Measurements from ENCODE around the gene RBMS3.
"Not testable (repeated sequence)": the region's sequence is repeated elsewhere in the genome, so short reads cannot be mapped to it uniquely, and the experiment has no call there.

Gene RBMS3

DNA sequence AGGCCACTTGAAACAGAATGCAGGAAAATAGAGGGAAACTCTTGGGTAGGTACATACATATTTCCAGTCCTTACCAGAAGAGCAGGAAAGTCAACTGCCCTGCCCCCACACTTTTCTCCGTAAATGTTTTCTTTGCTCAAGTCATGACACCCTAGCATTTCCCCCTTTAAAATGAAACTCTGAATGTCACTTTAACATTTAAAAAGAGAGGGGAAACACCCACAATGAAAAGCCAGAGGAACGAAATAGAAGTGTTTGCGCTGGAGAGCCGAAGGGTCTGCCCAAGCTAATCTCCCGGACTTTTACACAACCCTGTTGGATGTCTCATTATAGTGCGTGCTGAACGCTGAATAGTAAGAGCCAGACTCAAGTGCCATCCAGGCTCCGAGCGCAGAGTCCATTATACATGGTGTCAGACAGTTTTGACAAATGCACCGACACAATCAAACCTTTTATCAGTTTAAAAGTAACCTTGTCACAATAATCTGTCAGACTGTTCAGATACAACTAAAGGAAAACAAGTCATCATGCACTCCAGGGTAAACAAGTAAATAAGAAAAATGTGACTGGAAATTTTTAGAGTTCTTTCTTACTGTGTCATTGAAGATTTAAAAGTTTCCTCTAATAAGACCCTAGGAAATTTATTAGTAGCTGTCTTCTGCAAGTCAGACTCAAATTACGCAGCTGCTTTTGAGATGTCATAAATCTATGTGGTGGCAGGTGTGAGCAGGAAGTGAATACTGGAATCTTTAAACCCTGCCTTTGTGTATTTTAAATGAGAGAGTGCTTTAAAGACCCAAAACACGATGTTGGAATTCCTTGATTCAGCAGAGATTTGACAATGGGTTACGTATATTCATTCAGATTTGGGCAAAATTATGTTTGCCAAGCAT is 159.8 kb downstream of the RBMS3 start:
- DNase-seq = no peak

DNA sequence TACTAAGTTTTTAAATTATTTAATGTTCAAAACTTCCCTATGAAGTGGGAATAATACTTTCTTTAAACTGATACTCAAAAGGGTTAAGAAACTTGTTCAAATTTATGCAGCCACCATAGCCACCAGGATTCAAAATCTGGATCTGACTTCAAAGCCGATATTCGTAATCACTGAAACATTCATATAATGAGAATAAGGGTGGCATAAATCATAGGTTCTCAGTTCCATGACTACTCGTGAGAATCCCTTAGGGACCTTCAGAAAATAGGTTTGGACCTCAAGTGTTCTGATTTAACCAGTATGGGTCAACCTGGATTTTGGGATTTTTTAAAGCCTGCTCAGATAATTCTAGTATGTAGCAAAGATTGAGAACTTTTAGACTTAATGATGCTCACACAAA is 160.6 kb downstream of the RBMS3 start:
- no peak for DNase-seq

DNA sequence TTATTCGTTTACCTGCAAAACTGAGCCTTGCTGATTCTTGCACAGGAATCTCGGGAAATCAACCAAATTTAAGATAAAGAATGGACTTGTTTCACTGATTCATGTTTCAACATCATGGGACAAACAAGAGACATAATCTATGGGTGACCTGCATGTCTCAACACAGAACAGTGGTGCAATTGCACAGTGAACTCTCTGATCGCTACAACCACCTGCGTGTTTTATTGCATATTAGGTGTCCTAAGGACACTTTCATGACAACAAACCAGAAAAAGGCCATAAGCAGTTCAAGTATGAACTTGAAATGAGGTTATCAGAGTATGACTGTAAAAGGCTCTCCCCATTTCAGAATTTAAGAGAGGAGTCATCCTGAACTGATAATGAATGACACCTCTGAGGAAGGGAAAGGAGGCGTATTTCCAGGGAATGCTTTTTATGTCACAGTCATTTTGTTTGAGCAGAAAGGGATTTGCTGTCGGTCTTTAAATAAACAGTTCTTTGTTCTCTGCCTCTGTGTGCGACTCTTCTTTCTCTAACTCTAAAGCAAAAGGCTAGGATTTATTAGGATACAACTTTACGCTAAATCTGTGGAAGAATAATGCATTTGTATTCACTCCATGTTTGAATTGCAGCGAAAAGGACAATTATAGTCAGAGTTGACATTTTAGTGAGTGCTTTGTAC is 167.2 kb downstream of the RBMS3 start:
- no peak for DNase-seq

DNA sequence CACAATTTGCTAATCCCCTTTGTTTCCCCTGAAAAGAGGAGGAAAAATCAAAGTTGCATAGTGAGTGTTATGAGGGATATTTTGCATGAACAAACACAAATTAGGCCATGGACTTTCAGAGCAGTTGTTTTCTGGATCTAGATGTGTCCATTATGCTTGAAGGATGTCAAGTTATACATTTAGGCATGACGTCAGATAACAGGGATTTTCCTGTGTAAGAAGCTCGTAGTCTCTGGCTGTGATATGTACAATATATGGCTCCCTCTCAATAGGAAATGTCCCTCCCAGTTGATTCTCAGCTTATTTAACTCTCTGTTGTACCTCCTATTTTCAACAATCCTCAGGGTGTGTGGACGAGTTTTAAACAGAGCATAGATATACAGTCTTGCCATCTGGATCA is 171.0 kb downstream of the RBMS3 start:
- no peak for DNase-seq

DNA sequence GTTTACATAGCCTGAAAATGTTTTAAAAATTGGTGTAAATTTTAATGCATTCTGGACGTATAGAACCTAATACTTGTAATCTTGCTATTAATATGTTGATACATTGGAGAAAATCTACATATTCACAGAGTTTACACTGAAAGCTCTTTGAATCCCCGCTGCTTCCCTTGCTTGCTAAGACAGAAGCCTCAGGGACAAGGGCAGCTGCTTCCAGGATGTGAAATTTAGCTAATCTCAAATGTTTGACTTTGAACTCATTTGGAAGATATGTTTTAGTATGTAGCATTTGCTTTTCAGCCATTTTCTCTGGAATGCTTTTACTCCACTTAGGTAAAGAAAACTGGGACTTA is 172.0 kb downstream of the RBMS3 start:
- no peak for DNase-seq

DNA sequence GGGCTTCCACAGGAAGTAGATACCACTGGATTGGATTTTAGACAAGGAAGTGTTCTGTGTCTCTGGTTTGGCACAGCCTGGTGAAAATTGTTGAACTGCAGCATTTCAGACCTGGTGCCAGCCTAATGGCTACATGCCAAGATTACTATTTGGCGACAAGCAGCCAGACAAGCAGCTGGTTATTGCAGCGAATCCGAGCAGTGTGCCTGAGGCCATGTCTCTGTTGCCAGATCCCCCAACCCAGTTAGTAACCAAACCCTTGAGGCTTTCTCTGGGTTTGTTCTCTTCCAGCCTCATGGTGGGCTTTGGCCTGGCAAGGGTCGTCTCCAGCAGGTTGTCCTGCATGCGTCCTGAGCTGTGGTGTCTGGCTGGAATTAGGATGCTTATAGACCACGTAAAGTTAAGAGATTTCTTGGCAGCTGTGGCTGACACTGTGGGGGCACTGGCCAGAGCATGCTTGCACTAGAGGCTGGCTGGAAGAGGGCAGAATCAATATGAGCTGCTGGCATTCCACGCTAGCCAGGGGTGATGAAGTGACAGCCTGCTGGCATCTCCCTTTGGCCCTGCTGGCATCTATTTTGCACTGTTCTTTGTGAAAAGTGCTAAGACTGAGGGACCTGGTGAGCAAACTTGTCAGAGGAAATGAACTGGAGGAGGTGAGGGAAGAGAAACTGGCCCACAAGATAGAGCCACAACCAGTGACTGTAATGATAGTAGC is 172.6 kb downstream of the RBMS3 start:
- no peak for DNase-seq

DNA sequence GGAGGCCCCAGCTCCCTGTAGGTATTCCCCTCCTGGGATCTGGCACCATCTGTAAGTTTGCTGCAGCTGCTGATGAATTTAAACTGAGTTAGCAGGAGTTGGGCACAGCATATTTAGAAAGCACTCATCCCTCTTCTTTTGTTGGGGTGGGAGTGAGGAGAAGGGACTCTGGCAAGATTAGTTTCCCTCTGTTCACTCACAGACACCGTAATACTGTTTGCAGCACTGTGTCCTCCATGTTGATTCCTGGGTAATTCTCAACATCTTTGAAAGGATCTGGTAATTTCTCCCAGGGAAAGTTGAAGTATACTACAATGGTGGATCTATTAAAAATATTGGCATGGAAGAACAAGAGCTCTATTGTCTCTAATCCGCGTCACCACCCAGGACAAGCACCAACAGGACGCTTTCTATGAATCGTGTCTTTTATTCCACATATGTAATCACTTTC is 173.3 kb downstream of the RBMS3 start:
- DNase-seq = no peak

DNA sequence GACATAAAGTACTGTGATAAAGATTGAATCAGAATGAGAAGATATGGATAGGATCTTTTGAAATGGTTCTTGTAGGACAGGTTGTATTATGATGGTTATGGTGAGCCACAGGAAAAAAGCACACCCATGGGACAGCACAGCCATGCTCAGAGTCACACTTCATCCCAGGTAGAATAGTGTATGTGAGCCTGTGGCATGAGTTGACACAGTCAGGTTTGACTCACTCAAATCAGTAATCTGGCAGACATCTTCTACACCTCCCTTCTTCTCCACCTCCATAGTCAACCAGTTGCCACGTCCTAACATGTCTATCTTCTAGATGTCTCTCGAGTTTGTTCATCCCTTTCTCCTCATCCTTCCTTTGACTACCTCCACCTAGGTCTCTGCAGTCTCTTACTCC is 176.0 kb downstream of the RBMS3 start:
- no peak for DNase-seq

DNA sequence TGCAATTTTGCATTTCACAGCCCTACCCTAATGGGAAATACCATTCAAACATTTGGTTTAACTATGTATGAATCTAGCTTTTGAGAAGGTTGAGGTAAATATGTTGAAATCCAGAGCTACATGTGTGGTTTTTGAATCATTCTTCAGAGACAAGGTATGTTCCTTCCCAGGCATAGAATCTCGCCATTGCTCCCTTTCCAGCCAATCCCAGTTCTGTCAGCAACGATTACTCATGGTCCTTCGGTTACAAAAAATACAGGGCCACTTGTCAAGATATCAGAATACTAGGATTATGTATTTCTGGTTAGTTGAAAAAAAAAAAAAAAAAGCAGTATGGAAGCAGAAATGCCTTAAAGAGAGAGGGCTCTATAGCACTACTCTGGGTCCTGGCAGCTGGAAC is 182.4 kb downstream of the RBMS3 start:
- DNase-seq = no peak

DNA sequence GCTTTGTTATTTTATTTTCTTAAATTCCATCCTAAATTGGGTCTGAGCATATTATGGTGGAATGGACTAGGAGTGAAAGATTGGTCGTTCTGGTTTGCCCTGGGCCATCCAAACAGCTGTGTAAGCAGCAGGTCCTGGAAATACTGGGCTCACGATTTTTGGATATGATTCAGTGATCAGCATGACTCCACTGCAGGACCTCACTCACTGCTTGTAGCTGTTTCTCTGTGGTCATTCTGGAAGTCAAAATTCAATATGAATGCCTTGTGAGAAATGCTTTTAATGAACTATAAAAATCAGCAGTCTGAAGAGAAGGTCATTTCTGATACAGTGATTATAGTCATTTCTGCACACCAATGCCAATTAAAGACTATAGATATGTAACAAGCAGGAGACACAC is 185.0 kb downstream of the RBMS3 start:
- DNase-seq = no peak

DNA sequence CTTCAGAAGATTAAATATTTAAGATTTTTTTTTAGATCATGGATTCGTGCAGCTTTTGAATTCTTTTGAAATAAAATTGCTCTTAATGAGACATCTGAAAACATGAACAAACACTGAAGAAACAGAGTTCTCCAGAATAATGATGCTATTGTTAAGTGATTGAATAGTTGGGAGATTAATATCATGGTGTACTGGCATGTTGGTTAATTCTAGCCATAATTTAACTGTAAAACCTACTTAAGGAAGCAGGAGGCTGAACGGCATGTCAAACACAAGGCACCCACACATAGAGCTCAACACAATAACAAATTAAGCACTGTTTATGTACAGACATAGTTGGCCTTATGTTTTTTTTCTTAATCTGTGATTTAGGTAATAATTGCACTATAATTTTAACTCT is 185.6 kb downstream of the RBMS3 start:
- no peak for DNase-seq

DNA sequence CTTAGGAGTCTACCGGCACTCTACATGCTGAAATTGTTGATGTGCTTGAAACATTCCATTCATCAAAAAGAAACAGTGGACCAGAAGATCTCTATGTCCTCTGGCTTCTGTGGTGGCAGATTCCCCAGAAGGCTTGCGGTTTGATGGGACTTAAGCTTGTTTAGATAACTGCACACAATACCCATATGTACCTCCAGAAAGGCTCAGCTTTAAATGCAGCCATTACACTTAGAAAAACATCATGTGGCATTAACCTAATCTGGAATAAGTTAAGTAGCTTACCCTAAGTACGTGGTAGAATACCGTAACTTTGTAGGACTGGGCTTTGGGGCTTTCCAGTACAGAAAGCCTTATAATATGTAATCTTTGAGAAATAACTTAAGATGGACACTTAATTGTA is 187.3 kb downstream of the RBMS3 start:
- no peak for DNase-seq

DNA sequence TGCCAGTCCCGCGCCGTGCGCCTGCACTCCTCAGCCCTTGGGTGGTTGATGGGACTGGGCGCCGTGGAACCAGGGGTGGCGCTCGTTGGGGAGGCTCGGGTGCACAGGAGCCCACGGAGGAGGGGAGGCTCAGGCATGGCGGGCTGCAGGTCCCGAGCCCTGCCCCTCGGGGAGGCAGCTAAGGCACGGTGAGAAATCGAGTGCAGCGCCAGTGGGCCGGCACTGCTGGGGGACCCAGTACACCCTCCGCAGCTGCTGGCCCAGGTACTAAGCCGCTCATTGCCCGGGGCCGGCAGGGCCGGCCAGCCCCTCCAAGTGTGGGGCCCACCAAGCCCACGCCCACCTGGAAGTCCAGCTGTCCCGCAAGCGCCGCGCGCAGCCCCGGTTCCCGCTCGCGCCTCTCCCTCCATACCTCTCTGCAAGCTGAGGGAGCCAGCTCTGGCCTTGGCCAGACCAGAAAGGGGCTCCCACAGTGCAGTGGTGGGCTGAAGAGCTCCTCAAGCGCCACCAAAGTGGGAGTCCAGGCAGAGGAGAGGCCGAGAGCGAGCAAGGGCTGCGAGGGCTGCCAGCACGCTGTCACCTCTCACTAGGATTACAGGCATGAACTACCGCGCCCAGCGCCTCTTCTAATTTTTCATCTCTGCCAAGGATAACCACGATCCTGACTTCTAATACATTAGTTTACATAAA is 192.8 kb downstream of the RBMS3 start:
- not testable (repeated sequence) for DNase-seq

DNA sequence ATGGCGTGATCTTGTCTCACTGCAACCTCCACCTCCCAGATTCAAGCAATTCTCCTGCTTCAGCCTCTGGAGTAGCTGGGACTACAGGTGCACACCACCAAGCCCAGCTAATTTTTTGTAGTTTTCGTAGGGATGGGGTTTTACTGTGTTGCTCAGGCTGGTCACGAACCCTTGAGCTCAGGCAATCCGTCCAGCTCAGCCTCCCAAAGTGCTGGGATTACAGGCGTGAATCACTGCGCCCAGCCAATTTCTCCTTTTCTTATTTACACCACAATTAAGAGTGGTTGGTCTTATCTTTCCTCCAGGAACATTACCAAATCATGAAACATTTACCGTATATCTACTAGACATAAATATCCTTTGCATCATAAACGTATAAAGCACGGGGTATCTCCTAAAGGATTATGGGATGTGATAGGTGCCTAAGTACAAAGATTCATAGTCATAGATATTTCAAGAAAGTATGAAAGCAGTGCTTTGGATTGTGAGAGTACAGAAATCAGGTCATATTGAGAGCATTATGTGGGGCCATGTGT is 194.5 kb downstream of the RBMS3 start:
- no peak for DNase-seq

DNA sequence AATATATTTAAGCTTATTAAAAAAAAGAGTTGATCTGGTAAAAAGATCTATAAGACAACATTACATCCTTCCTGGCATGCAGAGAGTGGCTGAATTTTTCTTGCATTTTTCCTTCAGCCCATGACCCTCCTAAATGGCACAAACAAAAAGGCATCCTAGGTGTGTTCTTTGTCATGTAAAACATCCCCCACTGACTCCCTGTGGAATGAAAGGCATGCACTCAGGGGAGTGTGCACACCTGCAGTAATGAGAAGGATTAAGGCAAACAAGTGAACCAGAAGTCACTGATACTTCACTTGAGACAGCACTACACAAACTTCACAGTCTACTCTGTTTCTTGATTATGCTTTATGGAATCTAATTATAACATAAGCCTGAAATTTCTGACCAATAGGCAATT is 195.0 kb downstream of the RBMS3 start:
- no peak for DNase-seq

DNA sequence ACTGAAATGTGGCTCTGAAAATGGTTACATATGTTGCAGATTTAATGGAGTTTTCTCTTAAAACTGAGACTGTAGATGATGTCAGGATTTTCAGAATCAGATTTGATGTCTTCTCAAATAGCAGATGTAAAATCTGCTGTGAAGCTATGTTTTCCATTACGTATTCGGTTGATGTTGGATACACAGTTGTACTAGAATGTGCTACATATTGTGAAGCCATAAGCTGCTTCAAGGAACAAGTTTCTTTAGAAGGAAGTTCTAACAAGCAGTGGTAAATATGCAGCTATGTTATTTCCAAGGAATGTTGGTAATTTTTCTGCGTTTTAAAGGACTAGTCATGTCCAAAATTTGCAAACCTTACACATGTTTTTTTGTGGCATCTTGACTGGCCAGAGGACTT is 197.7 kb downstream of the RBMS3 start:
- DNase-seq = no peak

DNA sequence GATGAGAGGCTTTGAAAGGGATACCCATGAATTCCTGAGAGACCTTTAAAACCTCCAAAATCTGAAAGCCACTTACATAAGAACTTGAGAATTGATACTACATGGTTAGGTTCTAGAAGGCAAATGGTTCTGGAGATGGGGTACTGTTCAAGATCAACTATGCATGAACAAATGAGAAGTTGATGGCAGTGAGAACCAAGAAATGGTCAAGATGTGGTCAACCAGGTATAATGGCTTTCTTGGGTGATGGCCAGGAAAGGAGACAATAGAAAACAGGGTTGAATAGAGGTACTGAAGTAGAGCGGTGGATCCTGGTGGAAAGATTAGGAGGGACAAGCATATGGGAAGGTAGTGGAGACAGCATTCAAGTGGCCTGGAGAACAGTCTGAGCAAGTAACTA is 200.4 kb downstream of the RBMS3 start:
- DNase-seq = no peak

DNA sequence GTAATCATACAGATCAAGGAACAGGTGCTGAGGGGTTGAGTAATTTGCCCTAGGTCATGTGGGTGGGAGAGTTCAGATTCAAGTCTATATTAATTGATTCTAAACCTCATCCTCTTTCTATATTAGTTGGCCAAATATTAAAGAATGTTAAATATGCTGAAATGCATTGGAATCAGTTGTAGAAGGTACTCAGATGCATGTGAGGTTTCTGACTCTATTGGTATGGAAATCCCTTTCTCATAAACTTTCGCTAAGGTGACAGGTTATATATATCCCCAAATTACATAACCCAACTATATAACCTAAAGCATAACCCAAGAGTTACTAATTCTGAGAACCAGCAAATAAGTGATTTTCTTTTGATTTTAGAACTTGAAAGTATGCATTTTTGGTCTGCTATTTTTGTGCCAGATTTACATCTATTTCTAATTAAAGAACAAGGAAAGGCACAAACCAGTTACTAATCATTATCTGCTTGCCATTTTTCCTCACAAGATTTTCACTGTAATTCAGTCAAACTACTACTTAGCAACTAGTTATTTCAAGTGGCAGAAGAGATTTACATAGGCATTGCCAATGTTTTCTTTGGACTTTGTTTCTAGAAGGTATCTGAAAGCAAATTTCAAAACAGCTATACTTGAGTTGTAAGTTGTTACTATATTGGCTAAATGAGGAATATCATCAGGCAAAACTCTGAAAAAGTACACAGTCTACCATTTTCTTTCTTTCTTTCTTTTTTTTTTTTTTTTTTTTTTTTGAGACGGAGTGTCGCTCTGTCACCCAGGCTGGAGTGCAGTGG is 201.3 kb downstream of the RBMS3 start:
- DNase-seq = no peak

DNA sequence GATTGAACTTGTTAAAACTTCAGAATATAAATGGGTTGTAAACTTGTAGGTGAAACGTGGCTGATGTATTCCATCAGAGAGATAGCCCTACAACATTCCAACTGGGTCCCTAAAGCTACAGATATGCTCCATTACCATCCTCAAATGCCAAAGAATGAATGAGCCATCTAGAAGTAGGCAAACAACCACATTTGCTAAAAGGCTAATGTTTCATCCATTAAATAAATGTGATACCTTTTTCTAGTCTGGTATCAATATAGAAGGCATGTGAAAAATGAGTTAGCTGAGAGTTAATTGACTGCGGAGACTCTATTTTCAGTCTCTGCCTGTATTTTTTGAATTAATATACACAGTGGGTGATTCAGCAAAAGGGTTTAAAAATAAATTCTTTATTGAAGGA is 203.8 kb downstream of the RBMS3 start:
- no peak for DNase-seq

DNA sequence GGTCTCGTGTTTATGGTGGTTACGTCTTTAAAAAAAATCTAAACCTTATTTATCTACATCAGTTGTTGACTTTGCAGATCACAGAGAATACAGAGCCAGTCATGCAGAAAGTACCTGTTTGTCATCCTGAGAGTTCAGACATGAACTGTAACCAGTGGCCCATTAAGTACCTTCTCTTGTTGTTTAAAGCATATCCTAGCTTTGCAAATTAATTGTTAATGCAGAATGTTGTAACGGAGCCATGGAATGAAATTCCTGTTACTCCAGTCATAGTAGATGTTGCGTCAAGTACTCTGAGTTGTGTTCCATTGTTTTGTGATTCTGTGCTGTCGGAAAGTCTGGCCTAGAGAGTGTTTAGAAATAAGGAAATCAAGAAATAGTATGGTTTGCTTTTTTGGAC is 205.2 kb downstream of the RBMS3 start:
- DNase-seq = no peak

DNA sequence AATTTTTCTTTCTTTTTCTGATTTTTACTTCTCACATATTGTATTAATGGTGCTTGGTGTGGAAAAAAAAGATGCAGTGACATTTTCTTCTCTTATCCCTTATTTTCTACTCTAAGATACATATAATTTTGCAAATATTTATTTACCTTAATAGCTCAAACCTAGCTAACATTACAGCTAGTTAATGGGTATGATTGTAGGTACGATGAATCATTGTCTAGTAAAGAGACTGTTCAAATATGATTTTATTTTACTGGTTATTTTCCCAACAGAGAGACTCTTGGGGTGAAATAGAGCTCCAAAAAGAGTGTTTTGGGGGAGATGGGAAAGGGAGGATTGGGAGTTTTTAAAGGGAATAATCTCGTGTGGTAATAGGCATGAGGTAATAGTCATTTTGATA is 206.0 kb downstream of the RBMS3 start:
- DNase-seq = no peak

DNA sequence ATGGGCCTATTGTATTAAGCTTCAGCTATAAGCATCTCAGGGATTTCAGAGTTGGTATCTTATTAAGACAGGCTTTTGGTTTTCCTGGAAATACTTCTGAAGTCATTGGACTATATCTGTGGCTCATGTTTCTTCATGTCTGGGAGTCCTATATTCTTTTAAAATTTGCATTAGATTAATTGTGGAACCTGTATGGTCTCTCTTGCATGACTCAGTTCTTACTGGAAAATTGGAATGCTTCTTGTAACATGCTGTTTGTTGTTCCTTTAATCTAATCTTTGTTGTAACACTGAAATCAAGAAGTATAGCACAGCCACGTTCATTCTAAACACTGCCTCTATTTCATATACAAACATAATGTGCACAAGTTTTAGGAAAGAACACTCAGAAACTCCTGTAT is 208.1 kb downstream of the RBMS3 start:
- DNase-seq = no peak
